Liver (tissue), 3 donors: ENCODE data around the gene NUP43.

Experiments
- CTCF ChIP-seq: fragments of 150-350 bp; IDR thresholded peaks from 2 replicates; pipeline ENCODE4 v1.5.1; 2017; ENCODE audit warnings: improper control_type of control experiment, low read depth, low read length; ENCODE audit not compliant: missing input control
- HNF4G ChIP-seq: IDR thresholded peaks from 2 replicates; pipeline ENCODE4 v1.6.1; 2016; ENCODE audit warnings: antibody characterized with exemption
- donor health status: healthy.
- donor health status: healthy.

GRCh38 chr6:149755300-149756260, 9.3 kb upstream of the NUP43 start:
- TF ChIP-seq HNF4G (no peak), CTCF (no peak)
